Endothelial cell of umbilical vein (primary cell): Measurements from ENCODE around the gene FBXL13. TPM values are rescaled to one million over a fixed set of nuclear protein-coding genes. Genes with fewer than 3 reads are reported as not detected.

ENCODE experiments used
- BruUV-seq: library from RNA; stranded (reverse); fragments of 400-500 nt; replicated peaks from 2 replicates; lab custom pipeline; 2021; lab: Mats Ljungman, UMichigan
- CTCF ChIA-PET: fragments of 300-600, 350-600 bp; sonication (Branson Sonifier 250); formaldehyde crosslinking; loops from one replicate; lab custom pipeline; 2021; ENCODE audit warnings: antibody characterized with exemption, inconsistent platforms; lab: Charles Lee
- POLR2A ChIA-PET: fragments of 300-600, 350-600 bp; sonication (Branson Sonifier 250); formaldehyde crosslinking; loops from one replicate; lab custom pipeline; 2021; ENCODE audit warnings: antibody characterized with exemption, inconsistent platforms; lab: Charles Lee
- DNase-seq: peaks from one replicate; pipeline ENCODE4 v3.0.0-alpha.2; 2011; ENCODE audit warnings: low read depth, low spot score
- FAIRE-seq: peaks from 2 replicates; lab custom pipeline; 2011; peaks lifted over from hg19 to GRCh38; lab: Jason Lieb, UNC
- H2AFZ ChIP-seq: 2 replicates; pipeline ENCODE4 v1.6.0; 2012; ENCODE audit warnings: low read depth, low read length, control low read depth, inconsistent platforms
- H3K27ac ChIP-seq: 2 replicates; pipeline ENCODE4 v1.5.1; 2011; ENCODE audit warnings: low read depth, mild to moderate bottlenecking, control low read depth, low read length, moderate library complexity; ENCODE audit not compliant: insufficient read depth
- H3K27me3 ChIP-seq, 2 experiments: 2 replicates each; pipeline versions ENCODE4 v1.6.0 to v1.6.1; 2011; ENCODE audit warnings: low read length in 2 of 2, mixed read lengths in 1 of 2; ENCODE audit not compliant: control insufficient read depth in 2 of 2, insufficient read depth in 2 of 2
- H3K36me3 ChIP-seq, 2 experiments: 2 replicates in 1 of 2; 3 replicates in 1 of 2; pipeline ENCODE4 v1.5.1; 2011; ENCODE audit warnings: low read length in 2 of 2, mild to moderate bottlenecking in 1 of 2, moderate library complexity in 1 of 2; ENCODE audit not compliant: control insufficient read depth in 2 of 2, insufficient read depth in 2 of 2; ENCODE audit errors: extremely low read depth in 1 of 2
- H3K4me1 ChIP-seq: 3 replicates; pipeline ENCODE4 v1.5.1; 2011; ENCODE audit warnings: mild to moderate bottlenecking, low read length; ENCODE audit not compliant: control insufficient read depth, insufficient read depth; ENCODE audit errors: extremely low read depth
- H3K4me2 ChIP-seq: 2 replicates; pipeline ENCODE4 v1.6.1; 2011; ENCODE audit warnings: low read length, control low read depth, mixed read lengths; ENCODE audit not compliant: insufficient read depth
- H3K4me3 ChIP-seq, 3 experiments: fragments of 200-600 bp in 1 of 3; sonication (generic), shearing (Covaris generic) in 1 of 3; replicated peaks in 1 of 3; 2 replicates each; pipeline ENCODE4 v1.5.1; 2011 to 2016; ENCODE audit warnings: control low read depth in 3 of 3, low read length in 3 of 3, mild to moderate bottlenecking in 2 of 3, inconsistent platforms in 1 of 3, low read depth in 1 of 3, moderate library complexity in 1 of 3; ENCODE audit not compliant: insufficient read depth in 1 of 3
- H3K79me2 ChIP-seq: 2 replicates; pipeline ENCODE4 v1.6.0; 2012; ENCODE audit warnings: low read length, inconsistent platforms; ENCODE audit not compliant: control insufficient read depth, insufficient read depth
- H3K9ac ChIP-seq: replicated peaks from 2 replicates; pipeline ENCODE3; 2011; ENCODE audit warnings: low read length, control low read depth; ENCODE audit not compliant: insufficient read depth; ENCODE audit errors: extremely low read depth
- H3K9me1 ChIP-seq: replicated peaks from 3 replicates; pipeline ENCODE4 v1.6.0; 2011; ENCODE audit warnings: mild to moderate bottlenecking, low read length; ENCODE audit not compliant: control insufficient read depth, insufficient read depth; ENCODE audit errors: extremely low read depth
- H3K9me3 ChIP-seq: replicated peaks from 2 replicates; pipeline ENCODE4 v1.5.1; 2012; ENCODE audit warnings: low read length, inconsistent platforms; ENCODE audit not compliant: control insufficient read depth, insufficient read depth
- H4K20me1 ChIP-seq: replicated peaks from 2 replicates; pipeline ENCODE3; 2011; ENCODE audit warnings: mild to moderate bottlenecking, low read length; ENCODE audit not compliant: control insufficient read depth, insufficient read depth; ENCODE audit errors: extremely low read depth
- CTCF ChIP-seq, 2 donors: IDR thresholded peaks; 1 replicate in 1 of 2; 2 replicates in 1 of 2; pipeline ENCODE4 v1.5.1; 2011; ENCODE audit warnings: low read length in 2 of 2, mild to moderate bottlenecking in 2 of 2, moderate library complexity in 2 of 2, control low read depth in 1 of 2, inconsistent platforms in 1 of 2, low read depth in 1 of 2; ENCODE audit not compliant: insufficient read depth in 1 of 2; ENCODE audit errors: extremely low read depth in 1 of 2
- EZH2 ChIP-seq: IDR thresholded peaks from 2 replicates; pipeline ENCODE4 v1.6.1; 2012; ENCODE audit warnings: borderline replicate concordance, low read depth, mild to moderate bottlenecking, moderate library complexity, low read length, inconsistent platforms; ENCODE audit not compliant: severe bottlenecking
- FOS ChIP-seq: IDR thresholded peaks from 2 replicates; pipeline ENCODE4 v1.6.1; 2011; ENCODE audit warnings: mild to moderate bottlenecking, low read length, moderate library complexity, borderline replicate concordance; ENCODE audit not compliant: insufficient read depth
- GATA2 ChIP-seq: IDR thresholded peaks from 2 replicates; pipeline ENCODE4 v1.7.0; 2011; ENCODE audit warnings: low read depth, mild to moderate bottlenecking, moderate library complexity, mixed read lengths, low read length; ENCODE audit not compliant: insufficient read length, insufficient read depth
- JUN ChIP-seq: IDR thresholded peaks from 2 replicates; pipeline ENCODE4 v1.6.1; 2011; ENCODE audit warnings: borderline replicate concordance, low read depth; ENCODE audit not compliant: insufficient read length, insufficient read depth
- MAX ChIP-seq: IDR thresholded peaks from 2 replicates; pipeline ENCODE4 v1.6.1; 2011; ENCODE audit not compliant: insufficient read depth, insufficient read length
- MYC ChIP-seq: IDR thresholded peaks from one replicate; pipeline ENCODE4 v1.6.1; 2011; ENCODE audit warnings: mild to moderate bottlenecking, low read depth, low read length
- POLR2A ChIP-seq: IDR thresholded peaks from 2 replicates; pipeline ENCODE4 v1.6.1; 2012; ENCODE audit warnings: low read depth, mild to moderate bottlenecking, control low read depth, low read length
- POLR2AphosphoS5 ChIP-seq: IDR thresholded peaks from 2 replicates; pipeline ENCODE4 v1.6.1; 2012; ENCODE audit warnings: low read depth, mild to moderate bottlenecking, control low read depth, low read length, moderate library complexity; ENCODE audit not compliant: insufficient read depth
- dilution Hi-C: fragments of 300-500 bp; cut with MboI; formaldehyde crosslinking; loops from one replicate; pipeline ENCODE4 v1.15.0; 2019; ENCODE audit warnings: low sequenced_read_pairs; ENCODE audit not compliant: extremely low pct_ligation_motif_present
- intact Hi-C: fragments of 100-400 bp; cut with micrococcal nuclease; formaldehyde crosslinking; loops from one replicate; pipeline ENCODE4 v1.10.0; 2022
- polyA plus RNA-seq, 4 experiments: library from polyadenylated mRNA; depleted of rRNA in 3 of 4; stranded (reverse) in 3 of 4; unstranded in 1 of 4; fragments of >200 nt; gene quantifications; 2 replicates each; pipeline versions ENCODE4 v1.2.1 to v1.2.3, GENCODE V29; 2011 to 2012; ENCODE audit warnings: missing spikeins in 1 of 4
- total RNA-seq: library from RNA; stranded (reverse); gene quantifications from 2 replicates; pipeline ENCODE4 v1.2.3, GENCODE V29; 2021

FBXL13 gene
- total and polyA plus RNA-seq, 2 donors (not counting 3 experiments of a cell fraction or from before 2014, with no cell fraction given): 3.9 to 4.6 TPM

GRCh38 chr7:102913826-102914225 is 160.8 kb downstream of the FBXL13 start:
- Histone ChIP-seq H3K36me3 (no peaks in the 10 kb centered on the region), H3K79me2 (no peaks in the 10 kb centered on the region), H3K9me3 (no peaks in the 10 kb centered on the region), H3K4me2 (peak overlapping the region; percentile 92), H4K20me1 (no peaks in the 10 kb centered on the region), H3K9ac (no peak overlapping the region), H3K9me1 (no peaks in the 10 kb centered on the region), H3K4me3 (peak overlapping the region in 1 of 3 experiments; percentile 77), H2AFZ (no peak overlapping the region), H3K27me3 (no peaks in the 10 kb centered on the region), H3K4me1 (peaks cover 20% of the 10 kb centered on the region), H3K27ac (no peak overlapping the region)
- ChIA-PET POLR2A (no interaction called here), CTCF (interaction anchor here (1.1 kb wide), 1 partner anchor 156 kb away, joined by 3 read pairs; no protein-coding TSS in a partner anchor)
- no peak for FAIRE-seq
- dilution Hi-C loops (no loop called here), intact Hi-C loops (loop anchor here (1.0 kb wide), 1 partner anchor 38 kb away; no protein-coding TSS in a partner anchor)
- TF ChIP-seq POLR2AphosphoS5: no peak
- no peak for TF ChIP-seq MAX
- no peak for TF ChIP-seq JUN
- TF ChIP-seq EZH2: no peak
- TF ChIP-seq POLR2A: no peak
- no peak for TF ChIP-seq FOS
- BruUV-seq: no TSS peak
- no peak for DNase-seq

DNA sequence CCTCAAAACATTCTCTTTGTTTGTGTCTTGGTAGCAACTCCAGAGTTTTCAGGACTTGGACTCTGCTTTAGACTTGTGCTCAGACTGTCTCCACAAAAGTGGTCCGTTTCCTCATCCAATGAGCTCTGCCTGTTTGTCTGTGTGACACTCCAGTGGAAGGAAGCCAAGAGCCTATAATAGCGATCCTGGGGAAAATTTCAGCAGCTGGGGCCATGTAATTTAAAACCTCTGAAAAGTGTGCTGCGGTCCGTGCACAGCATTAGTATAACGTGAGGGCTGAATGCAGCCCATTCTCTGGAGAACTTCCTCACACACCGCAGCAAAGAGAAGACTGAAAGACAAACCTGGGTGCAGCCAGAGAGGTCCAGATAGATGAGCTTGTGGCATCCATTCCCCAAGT is 161.9 kb downstream of the FBXL13 start, which contains the start of gene LRRC17:
Gene LRRC17, plus strand, starts transcription at position 259 of the 400 bp plus-strand sequence. CDS start 20,914 bp downstream, outside the sequence.
- dilution Hi-C loops (no loop called here), intact Hi-C loops (loop anchor here (1.0 kb wide), 1 partner anchor 36 kb away; no protein-coding TSS in a partner anchor)
- H3K4me3 ChIP-seq: peak within 1 kb of the TSS; percentile 25 to 77 (median 75)
- BruUV-seq: no TSS peak
- H3K9me3 ChIP-seq: no peaks in the 10 kb centered on the region
- H3K27me3 ChIP-seq: no peaks in the 10 kb centered on the region
- H2AFZ ChIP-seq: peak within 1 kb of the TSS; percentile 95
- FAIRE-seq (no peak), DNase-seq (peak; percentile 85)
- no peak for TF ChIP-seq POLR2AphosphoS5
- no peak for TF ChIP-seq MAX
- no peak for TF ChIP-seq POLR2A
- no peak for TF ChIP-seq FOS
- no peak for TF ChIP-seq CTCF (IDR thresholded peaks at IDR 0.05; ENCODE audit: extremely low read depth in 1 of 2, insufficient read depth in 1 of 2, low read depth in 1 of 2, low read length in 2 of 2)
- no peak for TF ChIP-seq JUN
- TF ChIP-seq EZH2: no peak
- no peak for TF ChIP-seq GATA2
- no peak for TF ChIP-seq MYC
- POLR2A ChIA-PET: interaction anchor here (0.7 kb wide), 1 partner anchor 165 kb away, joined by 8 read pairs; no protein-coding TSS in a partner anchor
- peak within 1 kb of the TSS; percentile 92 for H3K4me2 ChIP-seq
- H3K9ac ChIP-seq: peak within 1 kb of the TSS; percentile 65
- no peaks in the 10 kb centered on the region for H3K79me2 ChIP-seq
- peaks cover 20% of the 10 kb centered on the region for H3K4me1 ChIP-seq
- no peaks in the 10 kb centered on the region for H4K20me1 ChIP-seq
- no peaks in the 10 kb centered on the region for H3K9me1 ChIP-seq
- H3K36me3 ChIP-seq: no peaks in the 10 kb centered on the region
- H3K27ac ChIP-seq: peak within 1 kb of the TSS; percentile 68
- CTCF ChIA-PET: interaction anchor here (0.7 to 1.1 kb wide), 3 partner anchors 18 to 155 kb away, joined by 3 read pairs; no protein-coding TSS in a partner anchor
